ENCODE measurements around the gene SETX.

SETX gene

GRCh38 chr9:132354637-132355355 lies at the start of gene SETX (continued):
- TF ChIP-seq PRDM4 (tag by site-specific recombination; IDR thresholded peaks at IDR 0.05) = no peak
- TF ChIP-seq ZNF626 (tag by site-specific recombination; IDR thresholded peaks at IDR 0.05) = no peak
- TF ChIP-seq ZBTB6 (tag by site-specific recombination; IDR thresholded peaks at IDR 0.05) = peak; percentile 65
- TF ChIP-seq ZNF266 (tag by site-specific recombination; IDR thresholded peaks at IDR 0.05; ENCODE audit: low read depth) = no peak
- no peak; the same call in 1 of the 2 replicates for TF ChIP-seq CTCF (tag by site-specific recombination; IDR thresholded peaks at IDR 0.05)
- TF ChIP-seq ZNF18 (tag by site-specific recombination; IDR thresholded peaks at IDR 0.05) = no peak
- no peak; the same call in 1 of the 2 replicates for TF ChIP-seq REPIN1 (tag by site-specific recombination; IDR thresholded peaks at IDR 0.05; ENCODE audit: low read depth)
- no peak for TF ChIP-seq ZNF211 (tag by site-specific recombination; IDR thresholded peaks at IDR 0.05; ENCODE audit: low read depth)
- no peak for TF ChIP-seq ZNF510 (tag by site-specific recombination; IDR thresholded peaks at IDR 0.05; ENCODE audit: insufficient replicate concordance)
- TF ChIP-seq GLI4 (tag by site-specific recombination; IDR thresholded peaks at IDR 0.05) = peak; percentile 82
- no peak for TF ChIP-seq HOXC10 (CRISPR knock-in tag; IDR thresholded peaks at IDR 0.05)
- peak; percentile 59; the same call in 1 of the 2 replicates for TF ChIP-seq ZNF596 (tag by site-specific recombination; IDR thresholded peaks at IDR 0.05)
- no peak for TF ChIP-seq ZNF623 (tag by site-specific recombination; IDR thresholded peaks at IDR 0.05)
- no peak for TF ChIP-seq ZNF664 (tag by site-specific recombination; IDR thresholded peaks at IDR 0.05)
- no peak for TF ChIP-seq ZBTB48 (tag by site-specific recombination; IDR thresholded peaks at IDR 0.05)
- TF ChIP-seq ZNF555 (tag by site-specific recombination; conservative IDR thresholded peaks at IDR 0.05) = no peak
- no peak for TF ChIP-seq ZNF768 (tag by site-specific recombination; IDR thresholded peaks at IDR 0.05)
- no peak for TF ChIP-seq PRDM2 (tag by site-specific recombination; IDR thresholded peaks at IDR 0.05; ENCODE audit: borderline replicate concordance)
- TF ChIP-seq ATF2 (tag by site-specific recombination; IDR thresholded peaks at IDR 0.05; ENCODE audit: low read depth) = no peak
- no peak for TF ChIP-seq ZNF514 (tag by site-specific recombination; IDR thresholded peaks at IDR 0.05)
- TF ChIP-seq ZFHX2 (tag by site-specific recombination; conservative IDR thresholded peaks at IDR 0.05) = peak; percentile 96
- TF ChIP-seq HOXD13 (CRISPR knock-in tag; IDR thresholded peaks at IDR 0.05; ENCODE audit: borderline replicate concordance) = no peak

All from HEK293 (cell line).